Measurements from ENCODE around the gene TMEM248.
"Not testable (repeated sequence)": the region's sequence is repeated elsewhere in the genome, so short reads cannot be mapped to it uniquely, and the experiment has no call there.

TMEM248 gene

GRCh38 chr7:66952343-66953043 lies 31.5 kb downstream of the TMEM248 start:
- DNase-seq: no peak

DNA sequence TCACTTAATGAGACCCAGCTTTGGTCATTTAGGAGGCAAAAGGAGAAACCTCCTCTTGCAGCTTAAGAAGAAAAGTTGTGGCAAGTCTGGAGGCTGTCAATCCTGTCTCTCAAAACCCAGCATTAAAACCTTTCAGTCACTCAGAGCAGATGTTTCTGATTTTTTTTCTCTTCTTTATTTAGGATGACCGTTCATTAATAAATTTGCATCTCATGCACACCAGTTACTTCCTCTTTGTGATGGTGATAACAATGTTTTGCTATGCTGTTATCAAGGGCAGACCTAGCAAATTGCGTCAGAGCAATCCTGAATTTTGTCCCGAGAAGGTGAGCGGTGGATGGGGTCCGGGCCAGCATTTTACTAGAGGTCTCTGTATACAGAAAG lies 32.0 kb downstream of the TMEM248 start:
- no peak for DNase-seq

- no peak for DNase-seq
These were observed 36.7 kb downstream of the TMEM248 start for GRCh38 chr7:66957595-66958290.

DNA sequence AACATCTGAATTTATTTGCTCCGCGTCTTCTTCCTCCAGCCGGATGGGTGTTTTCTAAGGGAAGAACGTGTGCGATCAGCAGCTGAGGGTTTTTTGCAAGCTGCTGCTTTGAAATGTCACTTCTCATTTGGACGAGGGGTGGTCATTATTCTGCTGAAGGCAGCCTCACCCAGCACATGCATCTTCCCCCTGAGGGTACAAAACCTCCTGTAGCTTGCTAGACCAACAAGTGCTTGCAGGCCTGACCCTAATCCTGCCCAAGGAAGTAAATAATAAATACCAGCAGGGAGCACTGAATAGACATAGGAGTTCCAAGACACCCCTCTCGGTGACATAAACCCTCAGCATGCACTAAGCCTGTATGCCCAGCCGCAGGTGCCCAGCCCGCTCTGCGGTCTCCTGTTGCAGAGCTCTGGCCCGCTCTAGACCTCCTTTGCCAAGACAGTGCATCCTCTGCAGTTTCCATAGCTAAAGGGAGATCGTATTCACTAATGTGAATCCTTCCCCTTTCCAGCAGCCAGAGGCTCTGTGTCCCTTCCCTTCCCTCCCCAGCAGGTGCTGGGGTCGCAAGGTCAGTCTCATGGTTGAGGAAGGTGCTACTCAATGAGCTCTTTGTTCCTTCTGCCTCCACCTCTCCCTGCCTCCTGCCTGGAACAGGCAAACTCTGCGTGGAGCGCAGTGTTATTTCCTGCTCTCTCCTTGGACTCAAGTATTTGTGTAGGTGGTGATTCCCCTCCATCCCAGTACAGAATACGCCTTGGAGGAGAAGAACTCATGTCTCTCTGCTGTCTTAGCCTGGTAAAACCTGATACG lies 37.7 kb downstream of the TMEM248 start:
- DNase-seq: no peak

- no peak for DNase-seq
These were observed 39.2 kb downstream of the TMEM248 start for GRCh38 chr7:66960192-66960591.

DNA sequence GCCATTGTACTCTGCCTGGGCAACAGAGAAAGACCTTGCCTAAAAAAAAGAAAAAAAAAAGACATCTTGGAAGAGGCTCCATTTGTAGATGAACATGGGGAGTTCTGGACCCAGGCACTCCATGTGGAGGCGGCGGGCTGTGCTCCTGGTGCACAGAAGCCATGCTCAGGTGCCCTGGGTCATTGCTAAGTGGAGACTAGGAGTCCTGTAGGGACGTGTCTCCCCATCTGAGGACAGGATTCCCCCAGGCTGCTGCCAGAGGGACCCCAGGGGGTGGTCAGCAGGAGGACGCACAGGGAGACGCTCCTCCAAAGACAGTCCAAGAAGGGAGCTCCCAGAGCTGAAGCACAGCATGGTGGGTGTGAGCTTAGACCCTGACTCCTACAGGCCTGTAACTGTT lies 40.1 kb downstream of the TMEM248 start:
- DNase-seq: no peak

DNA sequence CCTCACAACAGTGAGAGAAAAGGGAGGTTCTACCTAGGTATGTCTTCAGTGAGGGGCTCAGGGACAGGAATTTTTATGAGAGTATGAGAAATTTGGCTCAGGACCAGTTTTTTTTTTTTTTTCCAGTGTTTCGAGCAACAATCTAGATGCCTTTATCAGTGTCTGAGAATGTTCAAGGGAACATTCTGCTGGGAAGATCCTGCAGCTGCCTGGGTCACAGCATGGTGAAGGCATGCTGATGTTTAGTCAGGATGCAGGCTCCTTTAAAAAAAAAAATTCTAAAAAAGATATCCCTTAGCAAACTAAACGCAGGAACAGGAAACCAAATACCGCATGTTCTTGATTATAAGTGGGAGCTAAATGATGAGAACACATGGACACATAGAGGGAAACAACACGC lies 43.4 kb downstream of the TMEM248 start:
- DNase-seq: no peak

- DNase-seq: no peak
These were observed 46.0 kb downstream of the TMEM248 start for GRCh38 chr7:66967029-66967428.

DNA sequence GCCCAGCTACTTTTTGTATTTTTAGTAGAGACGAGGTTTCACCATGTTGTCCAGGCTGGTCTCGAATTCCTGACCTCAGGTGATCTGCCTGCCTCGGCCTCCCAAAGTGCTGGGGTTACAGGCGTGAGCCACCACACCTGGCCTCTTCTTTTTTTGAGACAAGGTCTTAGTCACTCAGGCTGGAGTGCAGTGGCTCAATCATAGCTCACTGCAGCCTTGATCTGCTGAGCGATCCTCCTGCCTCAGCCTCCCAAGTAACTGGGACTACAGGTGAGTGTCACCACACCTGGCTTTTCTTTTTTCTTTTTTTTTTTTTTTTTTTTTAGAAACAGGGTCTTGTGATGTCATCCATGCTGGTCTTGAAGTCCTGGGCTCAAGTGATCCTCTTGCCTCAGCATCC lies 48.0 kb downstream of the TMEM248 start:
- DNase-seq: not testable (repeated sequence)

DNA sequence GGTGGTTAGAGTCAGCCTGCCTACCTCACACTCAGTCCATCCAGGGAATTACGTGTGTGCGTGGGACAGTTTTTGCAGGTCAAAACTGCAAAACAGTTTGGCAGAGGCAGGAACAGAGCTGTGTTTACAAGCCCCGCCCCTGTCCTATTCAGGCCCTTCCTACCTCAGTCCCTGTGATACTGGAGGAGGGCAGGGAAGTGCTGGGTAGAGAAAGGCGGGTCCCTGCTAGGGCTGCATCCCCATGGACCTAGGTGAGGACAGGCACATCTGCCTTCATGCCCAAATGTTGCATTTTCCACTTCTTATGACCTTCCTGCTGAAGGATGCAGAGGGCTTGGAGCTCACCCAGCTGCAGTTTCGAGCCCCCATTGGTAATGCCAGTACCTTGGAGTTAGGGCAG lies 49.3 kb downstream of the TMEM248 start:
- no peak for DNase-seq

GRCh38 chr7:66974986-66975590 lies 54.1 kb downstream of the TMEM248 start:
- no peak for DNase-seq

DNA sequence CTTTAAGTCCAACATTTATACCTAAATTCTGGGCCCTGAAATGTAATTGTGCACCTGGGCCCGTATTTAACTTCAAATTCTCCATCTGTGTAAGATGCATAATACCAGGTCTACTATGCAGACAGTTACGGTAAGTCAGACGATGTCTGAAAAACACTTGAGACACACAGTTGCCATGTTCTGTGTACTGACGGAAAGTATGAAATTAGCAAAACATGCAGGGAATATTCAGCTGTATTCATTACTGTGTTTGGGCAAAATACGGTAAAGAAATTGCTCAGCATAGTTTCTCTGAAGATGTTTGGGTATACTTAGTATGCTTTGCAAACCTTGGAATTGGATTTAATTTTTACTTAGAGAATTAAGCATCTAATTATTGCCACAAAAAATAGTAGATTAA lies 57.3 kb downstream of the TMEM248 start:
- DNase-seq: not testable (repeated sequence)

GRCh38 chr7:66979013-66979412 lies 58.0 kb downstream of the TMEM248 start:
- not testable (repeated sequence) for DNase-seq

GRCh38 chr7:66980336-66980735 lies 59.3 kb downstream of the TMEM248 start:
- not testable (repeated sequence) for DNase-seq

GRCh38 chr7:66989552-66989951 lies 68.5 kb downstream of the TMEM248 start:
- DNase-seq: not testable (repeated sequence)

DNA sequence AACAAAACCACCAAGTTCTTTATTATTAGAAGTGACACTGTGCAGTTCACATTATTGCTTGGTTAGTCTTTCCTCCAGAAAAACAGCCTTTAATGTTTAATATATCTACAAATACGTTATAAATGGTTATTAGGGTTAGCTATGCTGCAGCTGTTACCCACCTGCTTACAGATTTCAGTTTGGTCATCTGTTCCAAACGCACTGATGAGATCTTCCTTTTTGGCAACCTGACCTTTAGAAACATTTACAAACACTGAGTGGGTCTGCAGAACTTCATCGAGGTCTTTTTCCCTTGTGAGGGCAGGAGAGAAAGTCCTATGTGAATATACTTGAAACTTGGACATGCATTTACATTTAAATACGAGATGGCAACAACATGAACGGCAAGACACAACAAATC lies 73.0 kb downstream of the TMEM248 start:
- DNase-seq: not testable (repeated sequence)

- DNase-seq: peak; percentile 57
These were observed 73.6 kb downstream of the TMEM248 start for GRCh38 chr7:66994691-66995049.

GRCh38 chr7:66995050-66995776 lies 74.2 kb downstream of the TMEM248 start, which contains the start of gene SBDS:
SBDS (minus strand) TSS chr7:66995586; CDS start chr7:66995417, 169 bp downstream.
- DNase-seq: peak; percentile 87

DNA sequence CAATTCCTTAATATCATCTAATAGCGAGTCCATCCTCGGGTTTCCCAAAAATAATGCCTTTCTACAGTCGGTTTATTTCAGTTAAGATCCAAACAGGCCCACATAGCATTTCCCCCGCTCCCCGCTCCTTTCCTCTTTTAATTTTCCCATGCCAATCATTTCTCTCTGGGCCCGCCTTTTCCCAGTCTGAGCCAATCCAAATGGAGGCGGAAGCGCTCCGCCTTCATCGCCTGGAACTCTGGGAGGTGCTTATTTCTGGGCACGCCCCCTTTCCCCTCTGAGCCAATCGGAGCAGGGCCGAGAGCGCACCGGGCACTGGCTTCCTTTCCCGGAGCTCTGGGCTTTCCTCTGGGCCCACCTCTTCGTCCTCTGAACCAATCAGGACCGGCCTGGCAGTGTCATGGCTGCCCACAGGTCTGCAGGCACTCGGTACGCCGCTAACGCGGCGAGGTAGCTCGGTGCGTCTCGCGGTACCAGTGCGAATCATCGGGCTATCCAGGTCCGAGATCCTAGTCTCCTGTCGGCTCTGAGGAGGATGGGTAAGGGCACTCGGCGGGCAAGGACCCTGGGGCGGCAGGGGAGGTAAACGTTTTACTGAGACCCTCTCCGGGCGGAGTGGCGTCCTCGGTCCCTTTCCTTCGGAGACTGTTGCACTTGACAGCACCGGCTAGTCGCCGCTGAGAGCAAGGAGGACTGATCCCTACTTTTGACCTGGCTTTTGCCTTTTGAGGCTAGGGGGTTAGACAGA lies 75.6 kb downstream of the TMEM248 start, which contains the start of gene TYW1:
TSS of gene TYW1 (plus strand) at position 390 of the 748 bp plus-strand sequence. CDS start at position 536, 146 bp downstream.
- DNase-seq: peak; percentile 98

DNA sequence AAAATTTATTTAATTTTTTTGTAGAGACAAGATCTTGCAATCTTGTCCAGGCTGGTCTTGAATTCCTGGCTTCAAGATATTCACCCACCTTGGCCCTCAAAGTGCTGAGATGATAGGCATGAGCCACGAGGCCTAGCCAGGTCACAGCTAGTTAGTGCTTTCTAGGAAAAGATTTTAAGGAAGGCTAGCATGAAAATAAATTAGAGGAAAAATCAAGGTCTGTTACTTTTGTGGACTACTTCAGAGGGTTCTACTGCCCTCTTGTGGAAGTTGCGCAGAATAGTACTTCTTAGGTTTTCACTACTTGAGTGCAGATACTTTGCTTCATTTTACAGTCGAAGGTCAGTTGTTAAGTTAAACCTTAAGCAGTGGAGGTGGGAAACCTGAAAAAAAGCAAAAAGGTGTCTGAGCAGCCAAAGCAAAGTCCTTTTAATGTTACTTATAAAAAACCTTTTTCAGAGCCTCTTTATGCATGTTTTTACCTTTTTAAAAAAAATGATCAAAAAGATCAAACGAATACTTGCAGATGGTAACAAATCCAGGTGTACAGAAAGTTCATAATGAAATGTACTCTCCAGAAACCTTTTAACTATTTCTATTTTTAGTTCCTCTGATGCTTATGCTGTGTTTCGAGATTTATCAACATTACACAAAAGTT lies 79.7 kb downstream of the TMEM248 start:
- DNase-seq: peak; percentile 22

GRCh38 chr7:67004145-67004544 lies 83.1 kb downstream of the TMEM248 start:
- DNase-seq: not testable (repeated sequence)
